ENCODE measurements around the gene MYH11.

DNA sequence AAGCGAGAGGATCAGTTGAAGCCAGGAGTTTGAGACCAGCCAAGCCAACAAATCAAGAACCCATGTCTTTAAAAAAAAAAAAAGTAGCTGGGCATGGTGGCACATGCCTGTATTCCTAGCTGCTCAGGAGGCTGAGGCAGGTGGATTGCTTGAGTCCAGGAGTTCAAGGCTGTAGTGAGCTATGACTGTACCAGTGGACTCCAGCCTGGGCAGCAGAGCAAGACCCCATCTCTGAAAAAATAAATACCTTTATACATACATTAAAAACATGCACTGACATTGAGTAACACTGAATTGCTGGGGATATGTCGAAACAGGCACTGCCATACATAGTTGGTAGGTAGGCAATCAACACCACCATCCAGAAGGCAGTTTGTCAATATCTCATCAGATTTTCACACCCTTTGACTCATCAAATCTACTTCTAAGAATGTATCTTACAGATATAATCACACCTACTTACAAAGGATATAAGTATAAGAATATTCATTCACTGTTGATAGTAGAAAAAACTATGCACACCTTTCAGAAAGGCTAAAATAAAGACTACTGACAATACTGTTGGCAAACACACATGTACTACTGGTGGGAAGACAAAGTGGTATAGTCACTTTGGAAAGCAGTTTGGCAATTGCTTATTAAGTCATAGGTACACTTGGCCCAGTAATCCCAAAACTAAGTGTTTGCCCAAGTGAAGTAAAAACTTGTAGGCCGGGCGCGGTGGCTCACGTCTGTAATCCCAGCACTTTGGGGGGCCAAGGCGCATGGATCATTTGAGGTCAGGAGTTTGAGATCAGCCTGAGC, 37.9 kb upstream of the MYH11 start:
- TF ChIP-seq, protein P1, sequence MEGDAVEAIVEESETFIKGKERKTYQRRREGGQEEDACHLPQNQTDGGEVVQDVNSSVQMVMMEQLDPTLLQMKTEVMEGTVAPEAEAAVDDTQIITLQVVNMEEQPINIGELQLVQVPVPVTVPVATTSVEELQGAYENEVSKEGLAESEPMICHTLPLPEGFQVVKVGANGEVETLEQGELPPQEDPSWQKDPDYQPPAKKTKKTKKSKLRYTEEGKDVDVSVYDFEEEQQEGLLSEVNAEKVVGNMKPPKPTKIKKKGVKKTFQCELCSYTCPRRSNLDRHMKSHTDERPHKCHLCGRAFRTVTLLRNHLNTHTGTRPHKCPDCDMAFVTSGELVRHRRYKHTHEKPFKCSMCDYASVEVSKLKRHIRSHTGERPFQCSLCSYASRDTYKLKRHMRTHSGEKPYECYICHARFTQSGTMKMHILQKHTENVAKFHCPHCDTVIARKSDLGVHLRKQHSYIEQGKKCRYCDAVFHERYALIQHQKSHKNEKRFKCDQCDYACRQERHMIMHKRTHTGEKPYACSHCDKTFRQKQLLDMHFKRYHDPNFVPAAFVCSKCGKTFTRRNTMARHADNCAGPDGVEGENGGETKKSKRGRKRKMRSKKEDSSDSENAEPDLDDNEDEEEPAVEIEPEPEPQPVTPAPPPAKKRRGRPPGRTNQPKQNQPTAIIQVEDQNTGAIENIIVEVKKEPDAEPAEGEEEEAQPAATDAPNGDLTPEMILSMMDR (IDR thresholded peaks at IDR 0.05) = no peak
- TF ChIP-seq POLR2A (IDR thresholded peaks at IDR 0.05) = no peak
